Parathyroid adenoma (tissue), 2 donors: ENCODE results near the gene FBXO36.

Source experiments
- H2AFZ ChIP-seq: fragments of 300-600 bp; sonication (generic); one replicate; pipeline ENCODE4 v1.7.0; 2017; ENCODE audit warnings: antibody characterized with exemption, mild to moderate bottlenecking
- H3K27ac ChIP-seq: fragments of 300-600 bp; sonication (generic); one replicate; pipeline ENCODE4 v1.7.0; 2017
- H3K27me3 ChIP-seq: fragments of 300-600 bp; sonication (generic); one replicate; pipeline ENCODE4 v1.7.0; 2017; ENCODE audit warnings: low read length; ENCODE audit not compliant: control insufficient read depth, insufficient read depth
- H3K36me3 ChIP-seq: fragments of 300-600 bp; sonication (generic); one replicate; pipeline ENCODE4 v1.7.0; 2017; ENCODE audit warnings: low read length; ENCODE audit not compliant: control insufficient read depth, insufficient read depth
- H3K4me1 ChIP-seq: fragments of 300-600 bp; sonication (generic); one replicate; pipeline ENCODE4 v1.7.0; 2017; ENCODE audit warnings: control low read depth
- H3K4me2 ChIP-seq: fragments of 300-600 bp; sonication (generic); one replicate; pipeline ENCODE4 v1.7.0; 2017; ENCODE audit warnings: low read length
- H3K4me3 ChIP-seq: fragments of 300-600 bp; sonication (generic); one replicate; pipeline ENCODE4 v1.7.0; 2017; ENCODE audit warnings: low read depth, low read length
- H3K79me2 ChIP-seq: fragments of 300-600 bp; sonication (generic); one replicate; pipeline ENCODE4 v1.7.0; 2017; ENCODE audit warnings: control low read depth
- H3K9ac ChIP-seq: fragments of 300-600 bp; sonication (generic); one replicate; pipeline ENCODE4 v1.7.0; 2017; ENCODE audit warnings: mild to moderate bottlenecking
- H3K9me3 ChIP-seq: fragments of 300-600 bp; sonication (generic); one replicate; pipeline ENCODE4 v1.7.0; 2017; ENCODE audit warnings: low read length; ENCODE audit not compliant: control insufficient read depth
- CTCF ChIP-seq: fragments of 300-600 bp; sonication (generic); IDR thresholded peaks from one replicate; pipeline ENCODE4 v1.7.0; 2017; ENCODE audit warnings: antibody characterized with exemption, mild to moderate bottlenecking
- donor health status: primary hyperparathyroidism.

The FBXO36 gene

GRCh38 chr2:229942671-229943070 lies 20.4 kb downstream of the FBXO36 start:
- no peak for TF ChIP-seq CTCF

GRCh38 chr2:229943171-229943570 lies 20.9 kb downstream of the FBXO36 start:
- no peak for TF ChIP-seq CTCF
- Histone ChIP-seq H3K4me3 (no peak overlapping the region), H3K9me3 (no peaks in the 10 kb centered on the region), H3K27me3 (no peaks in the 10 kb centered on the region), H3K36me3 (no peaks in the 10 kb centered on the region), H2AFZ (no peak overlapping the region), H3K9ac (no peak overlapping the region), H3K4me2 (no peak overlapping the region), H3K27ac (no peak overlapping the region), H3K4me1 (no peaks in the 10 kb centered on the region), H3K79me2 (peaks cover 3% of the 10 kb centered on the region)

More at GRCh38 chr2:229942671-229943070, 20.4 kb downstream of the FBXO36 start:
- no peaks in the 10 kb centered on the region for H3K9me3 ChIP-seq
- H3K4me3 ChIP-seq: no peak overlapping the region
- H3K79me2 ChIP-seq: peaks cover 3% of the 10 kb centered on the region
- H3K4me1 ChIP-seq: no peaks in the 10 kb centered on the region
- H3K9ac ChIP-seq: no peak overlapping the region
- no peak overlapping the region for H3K4me2 ChIP-seq
- H2AFZ ChIP-seq: no peak overlapping the region
- no peaks in the 10 kb centered on the region for H3K36me3 ChIP-seq
- no peak overlapping the region for H3K27ac ChIP-seq
- H3K27me3 ChIP-seq: no peaks in the 10 kb centered on the region

GRCh38 chr2:229943770-229944449 lies 21.6 kb downstream of the FBXO36 start:
- Histone ChIP-seq H3K9me3 (no peaks in the 10 kb centered on the region), H3K79me2 (peaks cover 3% of the 10 kb centered on the region), H3K36me3 (no peaks in the 10 kb centered on the region), H3K4me3 (no peak overlapping the region), H3K27ac (no peak overlapping the region), H3K4me2 (no peak overlapping the region), H3K4me1 (no peaks in the 10 kb centered on the region), H3K27me3 (no peaks in the 10 kb centered on the region), H2AFZ (no peak overlapping the region), H3K9ac (no peak overlapping the region)
- TF ChIP-seq CTCF: no peak

GRCh38 chr2:229945975-229946374 lies 23.7 kb downstream of the FBXO36 start:
- Histone ChIP-seq H3K4me1 (no peaks in the 10 kb centered on the region), H3K9ac (no peak overlapping the region), H3K36me3 (no peaks in the 10 kb centered on the region), H3K79me2 (no peaks in the 10 kb centered on the region), H3K4me3 (no peak overlapping the region), H3K27ac (no peak overlapping the region), H3K27me3 (no peaks in the 10 kb centered on the region), H3K4me2 (no peak overlapping the region), H2AFZ (no peak overlapping the region), H3K9me3 (no peaks in the 10 kb centered on the region)
- TF ChIP-seq CTCF: no peak

- H3K27me3 ChIP-seq: no peaks in the 10 kb centered on the region
- H3K36me3 ChIP-seq: no peaks in the 10 kb centered on the region
- H3K4me3 ChIP-seq: no peak overlapping the region
- no peaks in the 10 kb centered on the region for H3K79me2 ChIP-seq
- H3K4me1 ChIP-seq: no peaks in the 10 kb centered on the region
- H3K9ac ChIP-seq: no peak overlapping the region
- H3K4me2 ChIP-seq: no peak overlapping the region
- TF ChIP-seq CTCF: no peak
- no peak overlapping the region for H2AFZ ChIP-seq
- no peak overlapping the region for H3K27ac ChIP-seq
- H3K9me3 ChIP-seq: no peaks in the 10 kb centered on the region
Observed at GRCh38 chr2:229947544-229947943, 25.2 kb downstream of the FBXO36 start.
